Hepatocyte (in vitro differentiated cells): Measurements from ENCODE around the gene PLCL1. TPM values are rescaled to one million over a fixed set of nuclear protein-coding genes. Genes with fewer than 3 reads are reported as not detected.

ENCODE experiments used
- DNase-seq: peaks from one replicate; pipeline ENCODE4 v3.0.0-alpha.2; 2016; ENCODE audit warnings: low spot score
- H2AFZ ChIP-seq: fragments of 200-600 bp; sonication (generic); 2 replicates; pipeline ENCODE4 v1.6.0; 2016; ENCODE audit warnings: antibody characterized with exemption, mild to moderate bottlenecking
- H3K27ac ChIP-seq: fragments of 200-600 bp; sonication (generic); 2 replicates; pipeline ENCODE4 v1.5.1; 2016; ENCODE audit warnings: mild to moderate bottlenecking
- H3K27me3 ChIP-seq: fragments of 200-600 bp; sonication (generic); 2 replicates; pipeline ENCODE4 v1.6.1; 2016
- H3K36me3 ChIP-seq: fragments of 200-600 bp; sonication (generic); replicated peaks from 2 replicates; pipeline ENCODE4 v1.5.1; 2016; ENCODE audit warnings: low read depth; ENCODE audit not compliant: insufficient read depth
- H3K4me1 ChIP-seq: fragments of 200-600 bp; sonication (generic); 2 replicates; pipeline ENCODE4 v1.5.1; 2016; ENCODE audit warnings: mild to moderate bottlenecking, moderate library complexity; ENCODE audit not compliant: insufficient read depth
- H3K4me2 ChIP-seq: fragments of 200-600 bp; sonication (generic); 2 replicates; pipeline ENCODE4 v1.6.0; 2016
- H3K4me3 ChIP-seq: fragments of 200-600 bp; sonication (generic); 2 replicates; pipeline ENCODE4 v1.5.1; 2016; ENCODE audit warnings: mild to moderate bottlenecking
- H3K79me2 ChIP-seq: fragments of 200-600 bp; sonication (generic); 2 replicates; pipeline ENCODE4 v1.6.0; 2017; ENCODE audit warnings: mild to moderate bottlenecking
- H3K9me2 ChIP-seq: fragments of 200-600 bp; sonication (generic); replicated peaks from 2 replicates; pipeline ENCODE4 v1.6.0; 2017; ENCODE audit warnings: mild to moderate bottlenecking; ENCODE audit not compliant: insufficient read depth
- H3K9me3 ChIP-seq: fragments of 200-600 bp; sonication (generic); 2 replicates; pipeline ENCODE4 v1.5.1; 2016; ENCODE audit warnings: low read depth, mild to moderate bottlenecking
- H4K20me1 ChIP-seq: fragments of 200-600 bp; sonication (generic); 2 replicates; pipeline ENCODE4 v1.6.0; 2016; ENCODE audit warnings: mild to moderate bottlenecking; ENCODE audit not compliant: insufficient read depth, poor library complexity, severe bottlenecking
- EZH2 ChIP-seq: fragments of 200-600 bp; sonication (generic); IDR thresholded peaks from 2 replicates; pipeline ENCODE4 v1.6.1; 2016; ENCODE audit warnings: antibody characterized with exemption, mild to moderate bottlenecking, borderline replicate concordance
- EZH2phosphoT487 ChIP-seq: fragments of 200-600 bp; sonication (generic); IDR thresholded peaks from one replicate; pipeline ENCODE4 v1.6.1; 2018; ENCODE audit warnings: antibody characterized with exemption, mild to moderate bottlenecking, low read depth, moderate library complexity; ENCODE audit not compliant: unreplicated experiment, severe bottlenecking
- WGBS: methylation state at CpG from one replicate; pipeline ENCODE4 v1.1.6; 2016; ENCODE audit warnings: low lambda C conversion rate; ENCODE audit errors: missing lambda C conversion rate; 5-methylcytosine and 5-hydroxymethylcytosine counted together
- polyA plus RNA-seq: library from polyadenylated mRNA; unstranded; fragments of >200 nt; fragmentation: Nextera tagmentation; extraction: Ambion mirVana; gene quantifications from 2 replicates; pipeline ENCODE4 v1.2.1, GENCODE V29; 2016
- total RNA-seq: library from RNA; depleted of rRNA; stranded (reverse); fragments of >200 nt; gene quantifications from 2 replicates; pipeline ENCODE4 v1.2.3, GENCODE V29; 2014
- TF ChIP-seq, protein P1 (sequence below): fragments of 200-600 bp; sonication (generic); IDR thresholded peaks from 2 replicates; pipeline ENCODE4 v1.5.1; 2016; ENCODE audit warnings: antibody characterized with exemption, mild to moderate bottlenecking; ENCODE audit not compliant: poor library complexity

The PLCL1 gene
- total and polyA plus RNA-seq, 2 experiments from 2014 or later: 0.37 to 2.4 TPM

DNA sequence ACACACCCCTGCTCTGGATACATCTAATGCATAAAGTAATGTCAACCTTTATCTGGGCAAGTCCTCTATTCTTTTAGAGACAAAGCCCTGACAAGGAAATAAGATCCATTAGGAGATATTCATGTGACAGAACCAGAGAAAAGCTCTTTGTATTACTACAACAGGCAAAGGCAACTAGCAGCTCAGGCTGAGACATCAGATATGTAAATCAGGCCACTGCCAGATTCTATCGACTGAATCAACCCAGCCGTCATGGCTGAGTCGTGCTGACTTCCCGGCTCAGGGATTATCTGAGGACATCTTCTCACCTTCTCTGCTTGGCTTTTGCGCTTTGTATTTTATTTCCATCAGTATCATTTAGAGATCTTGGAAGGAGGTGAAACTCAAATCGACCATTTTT is 294.5 kb downstream of the PLCL1 start:
- no peak overlapping the region for H2AFZ ChIP-seq
- H3K27me3 ChIP-seq: no peaks in the 10 kb centered on the region
- H3K27ac ChIP-seq: no peak overlapping the region
- H4K20me1 ChIP-seq: no peaks in the 10 kb centered on the region
- H3K9me3 ChIP-seq: no peaks in the 10 kb centered on the region
- DNase-seq: no peak
- no peak overlapping the region for H3K4me2 ChIP-seq
- no peaks in the 10 kb centered on the region for H3K79me2 ChIP-seq
- 44% methylated on average over 6 of the region's 6 CpGs for WGBS
- TF ChIP-seq EZH2phosphoT487 (no peak), EZH2 (no peak)
- TF ChIP-seq, protein P1, sequence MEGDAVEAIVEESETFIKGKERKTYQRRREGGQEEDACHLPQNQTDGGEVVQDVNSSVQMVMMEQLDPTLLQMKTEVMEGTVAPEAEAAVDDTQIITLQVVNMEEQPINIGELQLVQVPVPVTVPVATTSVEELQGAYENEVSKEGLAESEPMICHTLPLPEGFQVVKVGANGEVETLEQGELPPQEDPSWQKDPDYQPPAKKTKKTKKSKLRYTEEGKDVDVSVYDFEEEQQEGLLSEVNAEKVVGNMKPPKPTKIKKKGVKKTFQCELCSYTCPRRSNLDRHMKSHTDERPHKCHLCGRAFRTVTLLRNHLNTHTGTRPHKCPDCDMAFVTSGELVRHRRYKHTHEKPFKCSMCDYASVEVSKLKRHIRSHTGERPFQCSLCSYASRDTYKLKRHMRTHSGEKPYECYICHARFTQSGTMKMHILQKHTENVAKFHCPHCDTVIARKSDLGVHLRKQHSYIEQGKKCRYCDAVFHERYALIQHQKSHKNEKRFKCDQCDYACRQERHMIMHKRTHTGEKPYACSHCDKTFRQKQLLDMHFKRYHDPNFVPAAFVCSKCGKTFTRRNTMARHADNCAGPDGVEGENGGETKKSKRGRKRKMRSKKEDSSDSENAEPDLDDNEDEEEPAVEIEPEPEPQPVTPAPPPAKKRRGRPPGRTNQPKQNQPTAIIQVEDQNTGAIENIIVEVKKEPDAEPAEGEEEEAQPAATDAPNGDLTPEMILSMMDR: no peak
- no peaks in the 10 kb centered on the region for H3K4me1 ChIP-seq
- H3K36me3 ChIP-seq: no peaks in the 10 kb centered on the region
- no peaks in the 10 kb centered on the region for H3K9me2 ChIP-seq
- H3K4me3 ChIP-seq: no peak overlapping the region

DNA sequence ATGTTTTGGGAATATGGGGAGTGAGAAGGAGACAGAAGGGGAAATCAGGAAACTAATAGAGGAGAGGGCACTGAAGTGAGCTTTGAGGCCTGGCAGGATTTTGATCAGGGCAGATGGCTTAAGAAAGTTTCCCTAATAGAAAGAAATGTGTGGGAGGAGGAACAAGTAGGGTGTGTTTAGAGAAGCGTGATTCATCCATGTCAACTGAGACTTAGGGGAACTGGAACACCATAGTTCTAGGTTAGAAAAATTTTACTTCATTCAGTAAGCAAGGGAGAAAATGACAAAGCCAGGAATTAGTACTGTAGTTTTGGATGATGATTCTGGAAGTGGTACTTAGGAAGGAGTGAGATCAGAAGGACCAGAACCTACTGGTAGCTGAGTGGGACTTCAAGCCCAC is 296.0 kb downstream of the PLCL1 start:
- Histone ChIP-seq H3K27me3 (no peaks in the 10 kb centered on the region), H3K9me3 (no peaks in the 10 kb centered on the region), H3K27ac (no peak overlapping the region), H3K79me2 (no peaks in the 10 kb centered on the region), H3K4me3 (no peak overlapping the region), H3K4me1 (no peaks in the 10 kb centered on the region), H4K20me1 (no peaks in the 10 kb centered on the region), H3K9me2 (no peaks in the 10 kb centered on the region), H3K36me3 (no peaks in the 10 kb centered on the region), H2AFZ (no peak overlapping the region), H3K4me2 (no peak overlapping the region)
- TF ChIP-seq, protein P1: no peak
- TF ChIP-seq EZH2 (no peak), EZH2phosphoT487 (no peak)
- 100% methylated on average over 1 of the region's 1 CpG for WGBS
- no peak for DNase-seq

DNA sequence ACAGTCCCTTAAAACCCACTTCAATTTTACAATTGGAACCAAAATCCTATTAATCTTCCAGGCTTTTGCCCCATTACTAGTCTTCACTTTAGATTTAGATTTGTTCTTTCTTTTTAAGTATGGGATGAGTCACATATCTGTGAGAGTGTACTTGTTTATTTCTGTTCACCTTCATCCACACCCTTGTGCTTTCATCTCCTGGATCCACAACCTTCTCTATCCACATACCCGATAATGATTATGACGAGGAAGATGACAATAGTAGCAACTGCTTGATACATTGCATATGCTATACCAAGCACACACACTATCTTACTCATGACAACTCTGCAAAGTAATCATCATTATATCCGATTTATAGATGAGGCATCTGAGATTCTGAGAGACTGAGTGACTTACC is 297.3 kb downstream of the PLCL1 start:
- Histone ChIP-seq H3K27me3 (no peaks in the 10 kb centered on the region), H3K4me1 (no peaks in the 10 kb centered on the region), H2AFZ (no peak overlapping the region), H3K27ac (no peak overlapping the region), H3K36me3 (no peaks in the 10 kb centered on the region), H3K4me3 (no peak overlapping the region), H3K9me2 (no peaks in the 10 kb centered on the region), H3K4me2 (no peak overlapping the region), H3K9me3 (no peaks in the 10 kb centered on the region), H3K79me2 (no peaks in the 10 kb centered on the region), H4K20me1 (no peaks in the 10 kb centered on the region)
- 91% methylated on average over 3 of the region's 3 CpGs for WGBS
- no peak for DNase-seq
- TF ChIP-seq, protein P1: no peak
- no peak for TF ChIP-seq EZH2phosphoT487
- no peak for TF ChIP-seq EZH2

DNA sequence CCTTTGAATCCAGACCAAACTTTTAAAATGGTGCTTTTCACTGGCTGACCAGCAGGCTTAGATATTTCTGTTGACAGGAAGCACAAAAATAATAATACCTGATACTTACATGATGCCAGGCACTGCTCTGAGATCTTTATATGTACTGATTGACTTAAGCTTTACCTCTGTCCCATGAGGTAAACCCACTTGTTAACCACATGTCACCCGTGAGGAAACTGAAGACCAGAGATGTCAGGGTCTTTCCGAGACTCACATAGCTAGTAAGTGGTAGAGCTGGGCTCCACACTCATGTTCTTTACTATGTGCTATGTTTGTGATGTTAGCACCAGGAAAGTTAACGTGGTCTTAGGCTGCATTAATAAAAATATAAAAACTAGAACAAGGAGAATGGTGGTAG is 297.7 kb downstream of the PLCL1 start:
- no peak for DNase-seq
- no peaks in the 10 kb centered on the region for H3K9me3 ChIP-seq
- no peaks in the 10 kb centered on the region for H3K36me3 ChIP-seq
- H3K27me3 ChIP-seq: no peaks in the 10 kb centered on the region
- H3K4me1 ChIP-seq: no peaks in the 10 kb centered on the region
- H3K27ac ChIP-seq: no peak overlapping the region
- no peaks in the 10 kb centered on the region for H3K79me2 ChIP-seq
- no peak overlapping the region for H2AFZ ChIP-seq
- TF ChIP-seq EZH2: no peak
- TF ChIP-seq, protein P1: no peak
- no peak for TF ChIP-seq EZH2phosphoT487
- no peak overlapping the region for H3K4me2 ChIP-seq
- no peak overlapping the region for H3K4me3 ChIP-seq
- no peaks in the 10 kb centered on the region for H3K9me2 ChIP-seq
- 95% methylated on average over 3 of the region's 3 CpGs for WGBS
- H4K20me1 ChIP-seq: no peaks in the 10 kb centered on the region
